ENCODE measurements around the gene POC1A. TPM values are rescaled to one million over a fixed set of nuclear protein-coding genes. Genes with fewer than 3 reads are reported as not detected.

Gene POC1A
- total and polyA plus RNA-seq, 9 donors = 3.1 to 7.5 (median 5.6) TPM

DNA sequence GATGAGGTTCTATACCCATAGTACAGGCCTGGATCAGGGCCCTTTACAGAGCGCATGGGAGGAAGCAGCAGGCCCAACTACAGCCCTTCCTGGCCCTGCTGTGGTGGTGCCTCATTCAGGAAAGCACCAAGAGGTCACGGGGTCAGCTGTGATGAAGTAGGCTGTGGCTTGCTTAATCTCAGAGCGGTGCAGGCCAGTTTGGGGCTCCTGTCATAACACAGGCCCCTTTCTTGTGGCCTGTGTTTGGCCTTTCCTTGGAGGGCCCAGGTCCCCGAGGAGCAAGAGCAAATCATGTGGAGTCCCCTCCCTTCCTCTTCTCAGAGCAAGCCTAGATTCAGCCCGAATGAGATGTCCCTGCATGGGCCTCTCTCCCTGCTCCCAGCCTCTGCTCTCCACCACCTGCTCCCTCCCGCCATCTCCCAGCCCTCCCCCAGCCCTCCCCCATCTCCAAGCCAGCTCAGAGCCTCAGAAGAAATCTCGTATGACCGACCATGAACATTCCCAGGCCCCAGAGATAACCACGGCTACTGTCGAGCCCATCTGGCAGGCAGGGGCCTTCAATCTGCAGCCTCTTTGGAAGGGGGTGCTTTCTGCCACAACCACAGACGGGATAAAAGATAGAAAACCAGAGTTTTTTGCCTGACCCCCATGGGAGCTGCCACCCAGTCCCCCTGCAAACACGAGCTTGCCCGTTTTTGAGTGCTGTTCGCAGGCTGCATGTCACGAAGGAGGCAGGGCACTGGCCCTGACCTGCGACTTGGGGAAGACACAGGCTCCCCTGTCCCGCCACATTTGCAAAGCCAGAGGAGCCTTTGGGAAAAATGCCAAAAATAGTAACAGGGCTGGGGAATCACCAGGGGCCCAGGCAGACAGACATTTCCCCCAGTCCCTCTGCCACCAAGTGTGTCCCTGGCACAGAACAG, 65.5 kb downstream of the POC1A start:
- H3K4me1 ChIP-seq (ENCODE audit: control insufficient read depth, insufficient read depth, low read length) = peaks cover 81% of the 10 kb centered on the region
- no peaks in the 10 kb centered on the region for H3K36me3 ChIP-seq (ENCODE audit: control insufficient read depth, insufficient read depth, low read length)
- H3K27me3 ChIP-seq (ENCODE audit: control insufficient read depth, insufficient read depth, low read length) = no peaks in the 10 kb centered on the region
- H3K27ac ChIP-seq (ENCODE audit: low read length) = peak overlapping the region; percentile 93
- no peak overlapping the region for H3K4me3 ChIP-seq (ENCODE audit: low read length)
- WGBS (ENCODE audit: insufficient coverage) = 51% methylated on average over 12 of the region's 17 CpGs
- no peaks in the 10 kb centered on the region for H3K9me3 ChIP-seq (replicated peaks; ENCODE audit: control insufficient read depth, low read depth, low read length)
- DNase-seq = peak; percentile 77

- Histone ChIP-seq H3K9me3 (replicated peaks; ENCODE audit: control insufficient read depth, low read depth, low read length) (no peaks in the 10 kb centered on the region), H3K36me3 (ENCODE audit: control insufficient read depth, insufficient read depth, low read length) (no peaks in the 10 kb centered on the region), H3K4me3 (ENCODE audit: low read length) (no peak overlapping the region), H3K4me1 (ENCODE audit: control insufficient read depth, insufficient read depth, low read length) (peaks cover 71% of the 10 kb centered on the region), H3K27ac (ENCODE audit: low read length) (peak overlapping the region; percentile 87), H3K27me3 (ENCODE audit: control insufficient read depth, insufficient read depth, low read length) (no peaks in the 10 kb centered on the region)
- WGBS (ENCODE audit: insufficient coverage) = 72% methylated on average over 2 of the region's 3 CpGs
- no peak for DNase-seq
These were observed 66.5 kb downstream of the POC1A start for GRCh38 chr3:52087731-52088130.

- Histone ChIP-seq H3K27me3 (ENCODE audit: control insufficient read depth, insufficient read depth, low read length) (no peaks in the 10 kb centered on the region), H3K27ac (ENCODE audit: low read length) (peak overlapping the region; percentile 87), H3K4me1 (ENCODE audit: control insufficient read depth, insufficient read depth, low read length) (peaks cover 65% of the 10 kb centered on the region), H3K4me3 (ENCODE audit: low read length) (no peak overlapping the region), H3K36me3 (ENCODE audit: control insufficient read depth, insufficient read depth, low read length) (no peaks in the 10 kb centered on the region), H3K9me3 (replicated peaks; ENCODE audit: control insufficient read depth, low read depth, low read length) (no peaks in the 10 kb centered on the region)
- 8% methylated on average over 3 of the region's 8 CpGs for WGBS (ENCODE audit: insufficient coverage)
- peak; percentile 78 for DNase-seq
These were observed 67.1 kb downstream of the POC1A start for GRCh38 chr3:52086976-52087663.

DNA sequence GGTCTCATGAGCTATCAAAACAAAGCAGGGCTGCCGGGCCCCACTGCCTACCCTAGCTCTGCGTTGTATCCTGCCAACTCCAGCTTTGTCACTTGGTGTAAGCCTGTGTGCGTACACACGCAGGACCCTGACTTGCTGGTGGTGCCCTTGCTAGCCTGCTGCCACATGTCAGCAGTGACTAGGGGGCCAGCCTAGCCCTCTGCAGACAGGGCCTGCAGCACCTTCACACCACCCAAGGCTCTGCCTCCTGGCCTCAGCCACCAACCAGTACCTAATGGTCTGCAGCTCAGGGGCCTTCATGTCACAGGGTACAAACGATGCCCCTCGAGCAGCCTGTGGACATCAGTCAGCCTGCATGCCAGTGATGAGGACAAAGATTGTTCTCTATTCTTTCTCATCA, 67.8 kb downstream of the POC1A start:
- Histone ChIP-seq H3K27me3 (ENCODE audit: control insufficient read depth, insufficient read depth, low read length) (no peaks in the 10 kb centered on the region), H3K36me3 (ENCODE audit: control insufficient read depth, insufficient read depth, low read length) (no peaks in the 10 kb centered on the region), H3K27ac (ENCODE audit: low read length) (peak overlapping the region; percentile 87), H3K9me3 (replicated peaks; ENCODE audit: control insufficient read depth, low read depth, low read length) (no peaks in the 10 kb centered on the region), H3K4me3 (ENCODE audit: low read length) (no peak overlapping the region), H3K4me1 (ENCODE audit: control insufficient read depth, insufficient read depth, low read length) (peaks cover 59% of the 10 kb centered on the region)
- WGBS (ENCODE audit: insufficient coverage) = 74% methylated on average over 6 of the region's 6 CpGs
- no peak for DNase-seq

DNA sequence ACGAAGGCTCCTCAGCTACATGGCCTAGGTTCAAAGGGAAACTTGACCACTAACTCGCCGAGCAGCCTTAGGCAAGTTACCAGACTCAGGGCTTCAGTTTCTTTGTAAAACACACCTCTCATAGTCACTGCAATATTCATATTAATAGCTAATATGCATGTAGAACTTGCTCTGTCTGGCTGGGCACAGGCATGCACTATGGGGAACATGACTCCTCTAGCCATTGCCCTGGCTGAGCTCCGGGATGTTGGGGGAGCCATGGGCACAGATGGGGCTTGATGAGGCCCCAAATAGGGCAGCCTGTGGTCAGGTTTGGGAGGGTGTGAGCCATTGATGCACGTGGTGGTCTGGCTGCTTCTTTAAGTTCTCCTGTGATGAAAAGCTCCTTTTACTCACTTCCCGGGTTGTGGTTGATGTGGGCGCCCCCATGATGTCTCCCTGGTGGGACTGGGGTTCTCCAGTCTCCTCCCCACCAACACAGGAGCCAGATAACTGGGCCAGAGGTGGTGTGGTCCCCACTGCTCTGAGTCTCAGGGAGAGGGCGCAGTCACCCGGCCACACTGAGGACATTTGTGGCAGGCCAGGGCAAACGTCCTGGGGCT, 68.4 kb downstream of the POC1A start:
- Histone ChIP-seq H3K27me3 (ENCODE audit: control insufficient read depth, insufficient read depth, low read length) (no peaks in the 10 kb centered on the region), H3K9me3 (replicated peaks; ENCODE audit: control insufficient read depth, low read depth, low read length) (no peaks in the 10 kb centered on the region), H3K4me3 (ENCODE audit: low read length) (no peak overlapping the region), H3K36me3 (ENCODE audit: control insufficient read depth, insufficient read depth, low read length) (no peaks in the 10 kb centered on the region), H3K27ac (ENCODE audit: low read length) (no peak overlapping the region), H3K4me1 (ENCODE audit: control insufficient read depth, insufficient read depth, low read length) (peaks cover 52% of the 10 kb centered on the region)
- DNase-seq = no peak
- WGBS (ENCODE audit: insufficient coverage) = 80% methylated on average over 2 of the region's 10 CpGs

- H3K4me1 ChIP-seq (ENCODE audit: control insufficient read depth, insufficient read depth, low read length) = peaks cover 45% of the 10 kb centered on the region
- no peaks in the 10 kb centered on the region for H3K36me3 ChIP-seq (ENCODE audit: control insufficient read depth, insufficient read depth, low read length)
- WGBS (ENCODE audit: insufficient coverage) = 89% methylated on average over 11 of the region's 13 CpGs
- H3K27me3 ChIP-seq (ENCODE audit: control insufficient read depth, insufficient read depth, low read length) = no peaks in the 10 kb centered on the region
- H3K4me3 ChIP-seq (ENCODE audit: low read length) = no peak overlapping the region
- H3K9me3 ChIP-seq (replicated peaks; ENCODE audit: control insufficient read depth, low read depth, low read length) = no peaks in the 10 kb centered on the region
- no peak for DNase-seq
- no peak overlapping the region for H3K27ac ChIP-seq (ENCODE audit: low read length)
These were observed 69.1 kb downstream of the POC1A start for GRCh38 chr3:52084954-52085680.

DNA sequence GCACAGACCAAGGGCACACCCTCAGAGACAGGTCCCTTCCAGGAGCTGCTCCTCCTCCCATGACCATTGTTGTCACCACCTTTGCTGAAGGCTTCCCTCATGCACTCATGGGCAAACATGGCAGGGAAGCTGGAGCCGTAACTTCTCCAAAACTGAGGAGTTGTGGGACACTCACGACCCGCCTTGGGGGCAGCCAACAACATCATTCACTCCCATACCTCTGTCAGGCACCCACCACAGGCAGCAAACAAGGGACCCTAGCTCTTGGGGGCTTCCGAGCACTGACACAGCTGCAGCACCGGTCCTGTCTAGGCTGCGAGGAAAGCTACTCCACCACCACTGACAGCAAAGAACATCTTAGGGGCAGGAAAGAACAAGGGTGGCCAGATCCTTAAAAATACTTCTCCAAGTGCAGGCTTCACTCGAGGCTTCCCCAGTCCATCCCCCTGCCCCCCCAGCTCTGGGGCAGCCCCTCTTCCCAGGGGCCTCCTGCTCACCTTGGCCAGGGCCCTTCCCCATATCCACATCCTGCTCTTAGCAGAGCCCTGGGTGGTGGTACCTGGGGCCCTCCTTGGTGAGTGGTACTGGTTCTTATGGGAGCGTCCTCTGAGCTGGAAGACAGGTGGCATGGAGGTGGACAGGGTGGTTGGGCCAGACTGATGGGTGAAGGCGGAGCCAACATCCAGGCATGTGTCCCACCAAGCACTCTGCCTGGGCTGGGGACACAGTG, 69.8 kb downstream of the POC1A start:
- Histone ChIP-seq H3K27ac (ENCODE audit: low read length) (no peak overlapping the region), H3K4me1 (ENCODE audit: control insufficient read depth, insufficient read depth, low read length) (peaks cover 38% of the 10 kb centered on the region), H3K4me3 (ENCODE audit: low read length) (no peak overlapping the region), H3K36me3 (ENCODE audit: control insufficient read depth, insufficient read depth, low read length) (no peaks in the 10 kb centered on the region), H3K27me3 (ENCODE audit: control insufficient read depth, insufficient read depth, low read length) (no peaks in the 10 kb centered on the region), H3K9me3 (replicated peaks; ENCODE audit: control insufficient read depth, low read depth, low read length) (no peaks in the 10 kb centered on the region)
- 94% methylated on average over 6 of the region's 9 CpGs for WGBS (ENCODE audit: insufficient coverage)
- no peak for DNase-seq

GRCh38 chr3:52083556-52084087, 70.6 kb downstream of the POC1A start:
- Histone ChIP-seq H3K4me3 (ENCODE audit: low read length) (no peak overlapping the region), H3K4me1 (ENCODE audit: control insufficient read depth, insufficient read depth, low read length) (peaks cover 30% of the 10 kb centered on the region), H3K9me3 (replicated peaks; ENCODE audit: control insufficient read depth, low read depth, low read length) (no peaks in the 10 kb centered on the region), H3K27me3 (ENCODE audit: control insufficient read depth, insufficient read depth, low read length) (no peaks in the 10 kb centered on the region), H3K27ac (ENCODE audit: low read length) (no peak overlapping the region), H3K36me3 (ENCODE audit: control insufficient read depth, insufficient read depth, low read length) (no peaks in the 10 kb centered on the region)
- WGBS (ENCODE audit: insufficient coverage) = 74% methylated on average over 3 of the region's 5 CpGs
- no peak for DNase-seq

GRCh38 chr3:52082951-52083350, 71.3 kb downstream of the POC1A start:
- no peaks in the 10 kb centered on the region for H3K9me3 ChIP-seq (replicated peaks; ENCODE audit: control insufficient read depth, low read depth, low read length)
- H3K27me3 ChIP-seq (ENCODE audit: control insufficient read depth, insufficient read depth, low read length) = no peaks in the 10 kb centered on the region
- no peak for DNase-seq
- no peaks in the 10 kb centered on the region for H3K36me3 ChIP-seq (ENCODE audit: control insufficient read depth, insufficient read depth, low read length)
- peaks cover 26% of the 10 kb centered on the region for H3K4me1 ChIP-seq (ENCODE audit: control insufficient read depth, insufficient read depth, low read length)
- H3K27ac ChIP-seq (ENCODE audit: low read length) = no peak overlapping the region
- H3K4me3 ChIP-seq (ENCODE audit: low read length) = no peak overlapping the region
- WGBS (ENCODE audit: insufficient coverage) = 91% methylated on average over 7 of the region's 8 CpGs

Measured in muscle of leg (tissue), 11 donors.